Measurements from ENCODE around the gene ANG.

The ANG gene

DNA sequence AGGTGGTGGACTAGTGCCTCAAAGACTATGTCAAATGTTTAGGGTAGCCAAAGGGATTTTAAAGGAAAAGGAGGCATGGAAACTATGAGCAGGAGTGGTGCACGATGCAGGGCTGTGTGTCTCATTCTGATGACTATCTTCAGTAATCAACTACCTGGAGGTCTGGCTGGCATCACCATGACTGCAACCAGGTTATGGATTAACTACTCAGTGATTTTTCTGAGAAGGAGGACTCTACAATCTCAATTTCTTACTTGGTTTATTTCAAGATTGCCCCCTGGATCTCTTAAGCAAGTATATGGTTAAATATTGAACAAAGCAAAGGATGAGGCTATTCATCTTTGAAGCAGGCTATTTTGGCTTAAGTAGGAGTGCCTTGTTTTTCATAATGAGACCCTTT lies 38.0 kb downstream of the ANG start:
- H3K27me3 ChIP-seq (ENCODE audit: insufficient read depth, poor library complexity, severe bottlenecking): no peaks in the 10 kb centered on the region
- TF ChIP-seq POLR2AphosphoS5 (IDR thresholded peaks at IDR 0.05; ENCODE audit: low read depth) (no peak), GABPA (IDR thresholded peaks at IDR 0.05; ENCODE audit: low read depth) (no peak), SPI1 (IDR thresholded peaks at IDR 0.05; ENCODE audit: borderline replicate concordance, low read depth) (no peak)
- TF ChIP-seq, protein P1, sequence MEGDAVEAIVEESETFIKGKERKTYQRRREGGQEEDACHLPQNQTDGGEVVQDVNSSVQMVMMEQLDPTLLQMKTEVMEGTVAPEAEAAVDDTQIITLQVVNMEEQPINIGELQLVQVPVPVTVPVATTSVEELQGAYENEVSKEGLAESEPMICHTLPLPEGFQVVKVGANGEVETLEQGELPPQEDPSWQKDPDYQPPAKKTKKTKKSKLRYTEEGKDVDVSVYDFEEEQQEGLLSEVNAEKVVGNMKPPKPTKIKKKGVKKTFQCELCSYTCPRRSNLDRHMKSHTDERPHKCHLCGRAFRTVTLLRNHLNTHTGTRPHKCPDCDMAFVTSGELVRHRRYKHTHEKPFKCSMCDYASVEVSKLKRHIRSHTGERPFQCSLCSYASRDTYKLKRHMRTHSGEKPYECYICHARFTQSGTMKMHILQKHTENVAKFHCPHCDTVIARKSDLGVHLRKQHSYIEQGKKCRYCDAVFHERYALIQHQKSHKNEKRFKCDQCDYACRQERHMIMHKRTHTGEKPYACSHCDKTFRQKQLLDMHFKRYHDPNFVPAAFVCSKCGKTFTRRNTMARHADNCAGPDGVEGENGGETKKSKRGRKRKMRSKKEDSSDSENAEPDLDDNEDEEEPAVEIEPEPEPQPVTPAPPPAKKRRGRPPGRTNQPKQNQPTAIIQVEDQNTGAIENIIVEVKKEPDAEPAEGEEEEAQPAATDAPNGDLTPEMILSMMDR (IDR thresholded peaks at IDR 0.05; ENCODE audit: insufficient read depth, low read length): no peak
- TF ChIP-seq, protein P2, sequence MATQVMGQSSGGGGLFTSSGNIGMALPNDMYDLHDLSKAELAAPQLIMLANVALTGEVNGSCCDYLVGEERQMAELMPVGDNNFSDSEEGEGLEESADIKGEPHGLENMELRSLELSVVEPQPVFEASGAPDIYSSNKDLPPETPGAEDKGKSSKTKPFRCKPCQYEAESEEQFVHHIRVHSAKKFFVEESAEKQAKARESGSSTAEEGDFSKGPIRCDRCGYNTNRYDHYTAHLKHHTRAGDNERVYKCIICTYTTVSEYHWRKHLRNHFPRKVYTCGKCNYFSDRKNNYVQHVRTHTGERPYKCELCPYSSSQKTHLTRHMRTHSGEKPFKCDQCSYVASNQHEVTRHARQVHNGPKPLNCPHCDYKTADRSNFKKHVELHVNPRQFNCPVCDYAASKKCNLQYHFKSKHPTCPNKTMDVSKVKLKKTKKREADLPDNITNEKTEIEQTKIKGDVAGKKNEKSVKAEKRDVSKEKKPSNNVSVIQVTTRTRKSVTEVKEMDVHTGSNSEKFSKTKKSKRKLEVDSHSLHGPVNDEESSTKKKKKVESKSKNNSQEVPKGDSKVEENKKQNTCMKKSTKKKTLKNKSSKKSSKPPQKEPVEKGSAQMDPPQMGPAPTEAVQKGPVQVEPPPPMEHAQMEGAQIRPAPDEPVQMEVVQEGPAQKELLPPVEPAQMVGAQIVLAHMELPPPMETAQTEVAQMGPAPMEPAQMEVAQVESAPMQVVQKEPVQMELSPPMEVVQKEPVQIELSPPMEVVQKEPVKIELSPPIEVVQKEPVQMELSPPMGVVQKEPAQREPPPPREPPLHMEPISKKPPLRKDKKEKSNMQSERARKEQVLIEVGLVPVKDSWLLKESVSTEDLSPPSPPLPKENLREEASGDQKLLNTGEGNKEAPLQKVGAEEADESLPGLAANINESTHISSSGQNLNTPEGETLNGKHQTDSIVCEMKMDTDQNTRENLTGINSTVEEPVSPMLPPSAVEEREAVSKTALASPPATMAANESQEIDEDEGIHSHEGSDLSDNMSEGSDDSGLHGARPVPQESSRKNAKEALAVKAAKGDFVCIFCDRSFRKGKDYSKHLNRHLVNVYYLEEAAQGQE (IDR thresholded peaks at IDR 0.05; ENCODE audit: insufficient replicate concordance, low read depth): no peak
- no peak overlapping the region; the same call in 1 of the 2 replicates for H3K27ac ChIP-seq (replicated peaks)
- H3K4me3 ChIP-seq (replicated peaks; ENCODE audit: insufficient read depth, low read length): no peak overlapping the region
- no peak for DNase-seq (ENCODE audit: low read depth in 1 of 2, low spot score in 1 of 2)

DNA sequence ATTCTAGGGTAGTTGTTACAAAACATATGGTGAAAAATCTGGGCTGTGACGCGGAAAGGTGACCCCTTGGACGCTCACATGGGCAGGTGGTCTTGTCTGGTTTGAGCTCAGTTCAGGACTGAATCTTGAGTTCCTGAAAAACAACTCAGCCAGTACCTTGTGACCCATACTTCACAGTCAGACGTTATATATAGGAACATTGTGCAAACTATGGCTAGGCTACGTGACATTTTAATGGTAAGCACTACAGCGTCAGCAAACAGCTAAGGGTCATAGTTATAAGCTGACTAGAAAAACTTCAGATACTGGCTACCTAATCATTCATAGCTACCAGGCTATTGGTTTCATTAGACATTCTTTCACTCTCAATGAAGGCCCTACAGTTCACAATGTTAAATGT lies 42.3 kb downstream of the ANG start:
- no peak overlapping the region for H3K27ac ChIP-seq (replicated peaks)
- H3K4me3 ChIP-seq (replicated peaks; ENCODE audit: insufficient read depth, low read length): no peak overlapping the region
- H3K27me3 ChIP-seq (ENCODE audit: insufficient read depth, poor library complexity, severe bottlenecking): no peaks in the 10 kb centered on the region
- TF ChIP-seq, protein P1 (IDR thresholded peaks at IDR 0.05; ENCODE audit: insufficient read depth, low read length): no peak
- TF ChIP-seq POLR2AphosphoS5 (IDR thresholded peaks at IDR 0.05; ENCODE audit: low read depth): no peak
- TF ChIP-seq, protein P2 (IDR thresholded peaks at IDR 0.05; ENCODE audit: insufficient replicate concordance, low read depth): no peak
- TF ChIP-seq GABPA (IDR thresholded peaks at IDR 0.05; ENCODE audit: low read depth): no peak
- TF ChIP-seq SPI1 (IDR thresholded peaks at IDR 0.05; ENCODE audit: borderline replicate concordance, low read depth): no peak
- no peak for DNase-seq (ENCODE audit: low read depth in 1 of 2, low spot score in 1 of 2)

DNA sequence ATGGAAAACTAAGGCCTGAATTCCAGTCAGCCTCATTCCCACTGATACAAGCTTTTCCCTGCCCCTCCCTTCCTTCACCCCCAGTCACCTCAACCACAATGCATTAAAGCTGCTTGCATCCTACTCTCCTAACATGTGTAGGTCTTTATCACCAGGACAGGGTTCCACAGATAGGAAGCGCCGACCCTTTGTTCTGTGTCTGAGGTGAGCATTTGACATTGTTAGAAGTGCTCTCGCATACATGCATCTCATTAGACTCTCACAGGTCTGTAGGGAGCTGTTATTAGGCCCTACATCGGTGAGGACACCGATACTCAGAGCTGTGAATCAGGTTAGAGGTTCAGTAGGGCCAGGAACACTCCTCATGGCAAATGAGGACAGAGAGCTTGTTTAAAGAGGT lies 43.9 kb downstream of the ANG start:
- DNase-seq (ENCODE audit: low read depth in 1 of 2, low spot score in 1 of 2): no peak
- no peaks in the 10 kb centered on the region for H3K27me3 ChIP-seq (ENCODE audit: insufficient read depth, poor library complexity, severe bottlenecking)
- H3K27ac ChIP-seq (replicated peaks): no peak overlapping the region
- no peak overlapping the region for H3K4me3 ChIP-seq (replicated peaks; ENCODE audit: insufficient read depth, low read length)
- TF ChIP-seq SPI1 (IDR thresholded peaks at IDR 0.05; ENCODE audit: borderline replicate concordance, low read depth): no peak
- no peak for TF ChIP-seq GABPA (IDR thresholded peaks at IDR 0.05; ENCODE audit: low read depth)
- TF ChIP-seq, protein P2 (IDR thresholded peaks at IDR 0.05; ENCODE audit: insufficient replicate concordance, low read depth): no peak
- TF ChIP-seq POLR2AphosphoS5 (IDR thresholded peaks at IDR 0.05; ENCODE audit: low read depth): no peak
- TF ChIP-seq, protein P1 (IDR thresholded peaks at IDR 0.05; ENCODE audit: insufficient read depth, low read length): no peak
